GM23338 (cell line): ENCODE results near the gene RELN. TPM values are rescaled to one million over a fixed set of nuclear protein-coding genes. Genes with fewer than 3 reads are reported as not detected.

Experiments
- ATAC-seq: fragments of 200-7000 bp; cut with Tn5 transposase; 3 replicates; pipeline ENCODE4 v1.9.1; 2020
- DNase-seq: peaks from one replicate; pipeline ENCODE4 v3.0.0-alpha.2; 2015; ENCODE audit warnings: low spot score
- H2AFZ ChIP-seq: fragments of 200-600 bp; sonication (generic); 2 replicates; pipeline ENCODE4 v1.8.0; 2016; ENCODE audit warnings: antibody characterized with exemption, mild to moderate bottlenecking, moderate library complexity
- H3F3A ChIP-seq: fragments of 200-600 bp; sonication (generic); replicated peaks from 2 replicates; pipeline ENCODE4 v1.8.0; 2017; ENCODE audit warnings: antibody characterized with exemption, mixed run types, low read depth
- H3K27ac ChIP-seq: fragments of 200-600 bp; sonication (generic); 2 replicates; pipeline ENCODE4 v1.6.1; 2016; ENCODE audit warnings: low read depth
- H3K27me3 ChIP-seq: fragments of 200-600 bp; sonication (generic); 2 replicates; pipeline ENCODE4 v1.8.0; 2016; ENCODE audit warnings: mild to moderate bottlenecking, mixed run types, moderate library complexity; ENCODE audit not compliant: insufficient read depth
- H3K36me3 ChIP-seq: fragments of 200-600 bp; sonication (generic); 2 replicates; pipeline ENCODE4 v1.8.0; 2016; ENCODE audit warnings: mild to moderate bottlenecking; ENCODE audit not compliant: insufficient read depth
- H3K4me1 ChIP-seq: fragments of 200-600 bp; sonication (generic); 2 replicates; pipeline ENCODE4 v1.8.0; 2016; ENCODE audit warnings: mild to moderate bottlenecking, moderate library complexity; ENCODE audit not compliant: insufficient read depth
- H3K4me2 ChIP-seq: fragments of 200-600 bp; sonication (generic); 2 replicates; pipeline ENCODE4 v1.7.1; 2017; ENCODE audit warnings: mixed run types
- H3K4me3 ChIP-seq: fragments of 200-600 bp; sonication (generic); 2 replicates; pipeline ENCODE4 v1.6.1; 2016; ENCODE audit warnings: mixed run types
- H3K79me2 ChIP-seq: fragments of 200-600 bp; sonication (generic); replicated peaks from 2 replicates; pipeline ENCODE4 v1.8.0; 2017; ENCODE audit warnings: mild to moderate bottlenecking; ENCODE audit not compliant: insufficient read depth
- H3K9me2 ChIP-seq: fragments of 200-600 bp; sonication (generic); 2 replicates; pipeline ENCODE4 v1.8.0; 2017; ENCODE audit not compliant: insufficient read depth
- H4K20me1 ChIP-seq: fragments of 200-600 bp; sonication (generic); replicated peaks from 2 replicates; pipeline ENCODE4 v1.8.0; 2017; ENCODE audit warnings: mild to moderate bottlenecking; ENCODE audit not compliant: insufficient read depth
- H3K27ac Mint-ChIP-seq: 2 replicates; pipeline ENCODE4 v1.8.0; 2020; ENCODE audit warnings: inconsistent platforms, mild to moderate bottlenecking, moderate library complexity, mixed read lengths
- H3K27me3 Mint-ChIP-seq: 3 replicates; pipeline ENCODE4 v1.8.0; 2022; ENCODE audit warnings: low read depth, mild to moderate bottlenecking, moderate library complexity, mixed read lengths, inconsistent platforms; ENCODE audit not compliant: insufficient read depth, poor library complexity
- H3K36me3 Mint-ChIP-seq: 3 replicates; pipeline ENCODE4 v1.8.0; 2021; ENCODE audit warnings: low read depth, mild to moderate bottlenecking, inconsistent platforms, moderate library complexity, mixed read lengths
- H3K4me1 Mint-ChIP-seq: 3 replicates; pipeline ENCODE4 v1.8.0; 2020; ENCODE audit warnings: mild to moderate bottlenecking, inconsistent platforms, mixed read lengths
- H3K4me3 Mint-ChIP-seq: 3 replicates; pipeline ENCODE4 v1.8.0; 2021; ENCODE audit warnings: moderate library complexity, mild to moderate bottlenecking, inconsistent platforms, mixed read lengths
- H3K9me3 Mint-ChIP-seq: 3 replicates; pipeline ENCODE4 v1.8.0; 2020; ENCODE audit warnings: moderate library complexity, mild to moderate bottlenecking, inconsistent platforms, mixed read lengths
- CREB1 ChIP-seq: fragments of 250-450 bp; sonication (Bioruptor Pico); IDR thresholded peaks from 2 replicates; pipeline ENCODE4 v1.5.0; 2020; ENCODE audit warnings: low read depth, mild to moderate bottlenecking, moderate library complexity
- CTCF ChIP-seq, 2 experiments: fragments of 200-600 bp in 1 of 2; sonication (generic) in 1 of 2; conservative IDR thresholded peaks; 2 replicates each; pipeline versions ENCODE4 v1.5.1 to v1.6.1; 2016 to 2017; ENCODE audit warnings: antibody characterized with exemption in 2 of 2, low read depth in 2 of 2, mild to moderate bottlenecking in 2 of 2, moderate library complexity in 1 of 2
- ETS1 ChIP-seq: IDR thresholded peaks from 2 replicates; pipeline ENCODE4 v1.6.1; 2016; ENCODE audit warnings: antibody characterized with exemption
- EZH2 ChIP-seq: fragments of 200-600 bp; sonication (generic); IDR thresholded peaks from one replicate; pipeline ENCODE4 v1.8.0; 2017; ENCODE audit warnings: antibody characterized with exemption, mild to moderate bottlenecking, low read depth; ENCODE audit not compliant: unreplicated experiment
- EZH2phosphoT487 ChIP-seq: fragments of 200-600 bp; sonication (generic); IDR thresholded peaks from one replicate; pipeline ENCODE4 v1.8.1; 2018; ENCODE audit warnings: antibody characterized with exemption; ENCODE audit not compliant: unreplicated experiment
- JUNB ChIP-seq: IDR thresholded peaks from one replicate; pipeline ENCODE4 v1.6.1; 2016; ENCODE audit warnings: antibody characterized with exemption; ENCODE audit not compliant: unreplicated experiment
- NANOG ChIP-seq: IDR thresholded peaks from 2 replicates; pipeline ENCODE4 v1.6.1; 2016; ENCODE audit warnings: antibody characterized with exemption, borderline replicate concordance
- POLR2AphosphoS5 ChIP-seq: IDR thresholded peaks from 2 replicates; pipeline ENCODE4 v1.6.1; 2016; ENCODE audit warnings: antibody characterized with exemption, low read depth
- REST ChIP-seq: IDR thresholded peaks from one replicate; pipeline ENCODE4 v1.6.1; 2018; ENCODE audit warnings: antibody characterized with exemption; ENCODE audit not compliant: unreplicated experiment
- STAT1 ChIP-seq: IDR thresholded peaks from one replicate; pipeline ENCODE4 v1.6.1; 2016; ENCODE audit warnings: antibody characterized with exemption; ENCODE audit not compliant: unreplicated experiment
- ZNF114 ChIP-seq: fragments of 250-450 bp; sonication (Bioruptor Pico); IDR thresholded peaks from 2 replicates; pipeline ENCODE4 v1.5.0; 2020; ENCODE audit warnings: mild to moderate bottlenecking, moderate library complexity
- ZNF331 ChIP-seq: fragments of 250-450 bp; sonication (Bioruptor Pico); IDR thresholded peaks from 2 replicates; pipeline ENCODE4 v1.5.0; 2020; ENCODE audit warnings: low read depth, mild to moderate bottlenecking, moderate library complexity
- ZNF462 ChIP-seq: fragments of 250-450 bp; sonication (Bioruptor Pico); IDR thresholded peaks from 2 replicates; pipeline ENCODE4 v1.5.0; 2020; ENCODE audit warnings: mild to moderate bottlenecking, moderate library complexity
- polyA plus RNA-seq: library from polyadenylated mRNA; unstranded; fragments of >200 nt; fragmentation: Nextera tagmentation; extraction: Ambion mirVana; gene quantifications from 2 replicates; pipeline ENCODE4 v1.2.1, GENCODE V29; 2016
- total RNA-seq: library from RNA; depleted of rRNA; stranded (reverse); fragments of >200 nt; shearing (Covaris generic); gene quantifications from 2 replicates; pipeline ENCODE4 v1.2.3, GENCODE V29; 2014

The RELN gene
- total and polyA plus RNA-seq, 2 experiments from 2014 or later: 0.10 to 0.76 TPM

GRCh38 chr7:103993551-103993950, 4.1 kb upstream of the RELN start:
- H3K27ac Mint-ChIP-seq: no peak overlapping the region
- no peak overlapping the region for H3K27ac ChIP-seq
- no peak overlapping the region for H2AFZ ChIP-seq
- no peaks in the 10 kb centered on the region for H3K9me2 ChIP-seq
- DNase-seq: no peak
- H3F3A ChIP-seq: 0 out of 2 replicates have a peak, but pooled peaks cover 3% of the 10 kb centered on the region
- H3K4me1 Mint-ChIP-seq: peaks cover 8% of the 10 kb centered on the region; the same call in 2 of the 3 replicates
- no peaks in the 10 kb centered on the region for H3K79me2 ChIP-seq
- H3K36me3 Mint-ChIP-seq: no peaks in the 10 kb centered on the region; the same call in 2 of the 3 replicates
- no peak overlapping the region for H3K4me3 Mint-ChIP-seq
- no peaks in the 10 kb centered on the region; the same call in 1 of the 2 replicates for H4K20me1 ChIP-seq
- H3K27me3 Mint-ChIP-seq: peaks cover 25% of the 10 kb centered on the region
- H3K36me3 ChIP-seq: no peaks in the 10 kb centered on the region
- TF ChIP-seq STAT1 (no peak), REST (no peak), ZNF114 (CRISPR knock-in tag) (no peak), ZNF462 (CRISPR knock-in tag) (no peak), POLR2AphosphoS5 (no peak), NANOG (no peak), JUNB (no peak), ZNF331 (CRISPR knock-in tag) (no peak), CREB1 (CRISPR knock-in tag) (no peak), EZH2 (no peak), EZH2phosphoT487 (no peak), ETS1 (no peak), CTCF (conservative IDR thresholded peaks at IDR 0.05; ENCODE audit: low read depth in 2 of 2) (no peak)
- H3K27me3 ChIP-seq: peaks cover 44% of the 10 kb centered on the region
- H3K4me3 ChIP-seq: no peak overlapping the region
- no peak for ATAC-seq
- no peak overlapping the region for H3K4me2 ChIP-seq
- no peaks in the 10 kb centered on the region; the same call in 2 of the 3 replicates for H3K9me3 Mint-ChIP-seq
- peaks cover 8% of the 10 kb centered on the region; the same call in 1 of the 2 replicates for H3K4me1 ChIP-seq
